GM19351 (cell line): ENCODE measurements around the gene ARRB1.
"Not testable (repeated sequence)": the region's sequence is repeated elsewhere in the genome, so short reads cannot be mapped to it uniquely, and the experiment has no call there.

ENCODE experiments used
- ATAC-seq: cut with Tn5 transposase; IDR thresholded peaks from one replicate; pipeline ENCODE4 v1.9.1; 2021; ENCODE audit warnings: mild to moderate bottlenecking, moderate library complexity; ENCODE audit not compliant: unreplicated experiment

The ARRB1 gene

GRCh38 chr11:75344761-75345454 lies 6.6 kb downstream of the ARRB1 start:
- no peak for ATAC-seq

DNA sequence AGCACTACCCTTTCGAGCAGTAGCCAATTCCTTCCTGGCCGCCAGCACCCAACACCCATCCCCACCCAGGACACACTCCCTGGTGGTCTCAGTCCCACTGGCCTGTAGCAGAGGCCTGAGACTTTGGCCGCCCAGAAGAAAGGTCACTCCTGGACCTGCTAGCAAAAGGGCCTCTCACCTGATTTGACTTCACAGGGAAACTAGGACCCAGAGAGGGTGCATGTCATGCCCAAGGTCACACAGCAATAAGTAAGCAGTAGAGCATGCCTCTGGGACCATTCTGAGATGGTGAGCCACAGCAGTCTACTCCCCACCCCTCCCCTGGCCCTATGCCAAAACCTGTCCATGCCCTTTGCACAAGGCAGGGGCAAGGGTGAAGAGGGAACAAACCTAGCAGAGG lies 7.3 kb downstream of the ARRB1 start:
- ATAC-seq, result no peak

GRCh38 chr11:75342966-75343870 lies 8.2 kb downstream of the ARRB1 start:
- ATAC-seq, result no peak

GRCh38 chr11:75342231-75342918 lies 9.1 kb downstream of the ARRB1 start:
- ATAC-seq, result no peak

- ATAC-seq, result no peak
Measured at GRCh38 chr11:75341612-75342011, 9.8 kb downstream of the ARRB1 start.

DNA sequence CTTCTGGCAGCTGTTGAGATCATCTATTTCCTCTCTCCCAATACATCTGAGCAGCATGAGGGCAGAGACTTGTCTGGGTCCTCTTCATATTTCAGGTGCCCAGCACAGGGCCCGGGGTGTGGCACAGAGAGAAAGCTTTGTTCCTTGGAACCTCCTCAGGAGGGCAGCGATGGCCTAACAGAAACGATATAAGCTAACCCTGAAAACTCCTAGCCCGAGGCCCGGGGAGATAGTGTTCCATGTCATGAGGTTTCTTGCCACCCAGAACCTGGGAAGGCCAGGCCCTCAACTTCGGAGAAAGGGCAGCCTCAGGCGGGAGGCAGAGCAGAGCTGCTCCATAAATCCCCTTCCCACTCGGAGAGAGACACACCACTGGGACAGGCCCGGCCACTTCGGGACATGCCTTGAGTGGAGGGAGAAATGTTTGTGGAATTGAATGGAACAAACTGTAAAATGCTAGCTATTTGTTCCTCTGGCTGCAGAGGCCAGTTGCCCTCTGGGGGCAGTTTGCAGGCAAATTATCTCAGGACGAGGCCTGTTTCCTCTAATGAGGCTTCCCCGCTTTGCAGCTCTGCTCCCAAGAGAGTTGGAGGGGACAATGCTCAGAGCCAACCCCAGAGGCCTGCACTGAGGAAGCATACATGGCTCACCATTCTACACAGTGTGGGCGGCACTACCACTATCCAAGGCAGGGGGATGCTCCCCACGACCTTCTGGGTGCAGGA lies 11.6 kb downstream of the ARRB1 start:
- ATAC-seq, result no peak

DNA sequence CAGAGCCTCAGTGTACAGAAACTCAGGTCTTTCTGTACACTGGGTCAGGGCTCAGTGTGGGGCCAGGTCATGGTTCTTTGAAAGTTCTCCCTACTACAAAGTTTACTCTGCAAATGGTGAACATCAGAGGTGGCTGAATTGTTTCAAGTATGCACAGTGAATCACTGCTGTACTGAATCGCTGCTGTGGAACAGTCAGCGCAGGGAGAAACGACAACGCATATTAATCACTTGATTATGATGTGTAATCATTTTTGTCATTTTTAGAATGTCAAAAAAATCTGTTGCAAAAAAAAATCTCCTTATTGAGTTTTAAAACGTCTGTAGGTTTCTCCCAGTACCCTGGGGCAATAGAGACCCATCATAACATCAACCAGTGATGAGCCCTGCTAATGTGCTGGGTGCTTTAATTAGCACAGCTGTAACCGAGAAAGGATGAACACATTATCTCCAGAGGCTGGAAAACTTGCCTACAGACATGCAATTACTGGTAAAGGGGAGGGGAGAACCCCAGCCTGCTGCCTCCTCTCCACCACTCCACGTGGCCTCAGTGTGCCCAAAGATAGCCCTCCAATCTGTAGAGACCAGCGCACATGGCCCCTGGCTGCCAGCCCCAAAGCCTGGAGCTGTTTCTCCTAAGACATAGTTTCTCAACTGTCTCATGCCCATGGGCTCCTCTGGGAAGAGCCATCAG lies 12.8 kb downstream of the ARRB1 start:
- ATAC-seq, result no peak

- ATAC-seq, result no peak
Measured at GRCh38 chr11:75337195-75337654, 14.2 kb downstream of the ARRB1 start.

DNA sequence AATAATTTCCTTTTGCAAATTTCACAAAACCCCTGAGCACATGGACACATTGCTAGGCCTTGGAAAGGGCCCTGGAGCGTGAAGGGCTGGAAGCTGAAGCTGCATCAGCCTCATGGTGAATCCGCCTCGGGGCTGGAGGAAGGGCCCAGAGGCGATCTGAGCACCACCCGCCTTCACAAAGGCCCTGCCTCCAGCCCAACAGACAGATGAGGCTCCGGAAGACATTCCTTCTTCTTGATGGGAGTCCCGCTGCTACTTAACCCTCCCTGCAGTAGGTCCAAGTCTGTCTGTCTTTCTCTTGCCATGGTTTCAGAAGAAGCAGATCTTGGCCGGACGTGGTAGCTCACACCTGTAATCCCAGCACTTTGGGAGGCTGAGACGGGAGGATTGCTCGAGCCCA lies 16.5 kb downstream of the ARRB1 start:
- ATAC-seq, result no peak

DNA sequence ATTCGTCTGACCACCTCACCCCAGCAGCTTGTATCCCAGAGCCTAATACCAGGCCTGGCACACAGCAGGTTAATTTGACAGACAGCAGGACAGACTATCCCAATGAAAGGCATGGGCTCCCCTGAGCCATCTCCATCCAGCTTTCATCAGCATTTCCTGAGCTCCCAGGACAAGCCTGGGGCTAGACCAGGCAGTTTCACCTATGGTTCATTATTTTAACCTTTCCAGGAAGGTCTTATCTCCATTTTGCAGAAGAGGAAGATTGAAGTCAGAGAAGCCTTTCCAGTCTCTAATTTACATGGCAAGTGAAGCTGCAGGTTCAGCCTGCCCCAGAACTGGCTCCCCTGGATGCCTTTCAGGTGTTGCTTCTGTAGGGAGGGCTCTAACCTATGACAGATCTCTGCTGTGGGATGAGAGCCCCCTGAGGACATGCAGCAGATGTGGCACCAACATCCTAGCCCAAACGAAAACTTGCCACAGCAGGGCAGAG lies 17.0 kb downstream of the ARRB1 start:
- no peak for ATAC-seq

DNA sequence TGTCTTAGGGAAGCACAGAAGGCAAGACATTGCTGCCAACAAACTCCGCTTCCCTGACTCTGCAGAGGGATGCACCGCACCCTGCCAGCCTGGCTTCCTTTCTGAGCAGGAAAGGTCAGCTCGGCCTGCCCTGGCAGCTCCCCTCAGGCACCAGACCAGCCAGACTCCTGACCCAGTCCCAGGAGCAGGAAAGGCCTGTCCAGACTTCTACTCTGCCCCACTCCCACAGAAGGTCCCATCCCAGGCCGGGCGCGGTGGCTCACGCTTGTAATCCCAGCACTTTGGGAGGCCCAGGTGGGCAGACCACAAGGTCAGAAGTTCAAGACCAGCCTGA lies 17.7 kb downstream of the ARRB1 start:
- ATAC-seq, result no peak

GRCh38 chr11:75333022-75333806 lies 18.2 kb downstream of the ARRB1 start:
- no peak for ATAC-seq

GRCh38 chr11:75331761-75332160 lies 19.7 kb downstream of the ARRB1 start:
- not testable (repeated sequence) for ATAC-seq

DNA sequence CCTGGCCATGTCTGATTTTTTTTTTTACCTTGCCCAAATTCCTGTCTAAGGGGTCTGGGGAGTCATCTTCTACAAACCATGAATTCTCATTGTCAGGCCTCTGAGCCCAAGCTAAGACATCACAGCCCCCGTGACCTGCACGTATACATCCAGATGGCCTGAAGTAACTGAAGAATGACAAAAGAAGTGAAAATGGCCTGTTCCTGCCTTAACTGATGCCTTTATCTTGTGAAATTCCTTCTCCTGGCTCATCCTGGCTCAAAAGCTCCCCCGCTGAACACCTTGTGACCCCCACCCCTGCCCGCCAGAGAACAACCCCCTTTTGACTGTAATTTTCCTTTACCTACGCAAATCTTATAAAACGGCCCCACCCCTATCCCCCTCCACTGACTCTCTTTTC lies 20.2 kb downstream of the ARRB1 start:
- ATAC-seq, result not testable (repeated sequence)

DNA sequence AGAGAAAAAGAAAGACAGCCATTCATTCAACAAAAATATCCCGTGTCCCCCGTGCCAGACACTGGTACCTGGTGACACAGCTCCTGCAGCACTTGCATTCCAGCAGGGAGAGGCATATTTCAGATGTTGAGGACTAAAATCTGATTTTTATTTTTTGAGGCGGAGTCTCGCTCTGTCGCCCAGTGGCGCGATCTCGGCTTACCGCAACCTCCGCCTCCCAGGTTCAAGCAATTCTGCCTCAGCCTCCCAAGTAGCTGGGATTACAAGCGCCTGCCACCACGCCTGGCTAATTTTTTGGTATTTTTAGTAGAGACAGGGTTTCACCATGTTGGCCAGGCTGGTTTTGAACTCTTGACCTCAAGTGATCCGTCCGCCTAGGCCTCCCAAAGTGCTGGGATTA lies 20.6 kb downstream of the ARRB1 start:
- ATAC-seq, result not testable (repeated sequence)

GRCh38 chr11:75330291-75330690 lies 21.2 kb downstream of the ARRB1 start:
- ATAC-seq, result no peak

GRCh38 chr11:75328426-75329277 lies 22.8 kb downstream of the ARRB1 start:
- no peak for ATAC-seq

GRCh38 chr11:75326439-75326810 lies 25.0 kb downstream of the ARRB1 start:
- ATAC-seq, result no peak
